Stimulated activated effector memory CD8-positive, alpha-beta T cell treated with anti-CD3 and anti-CD28 coated beads, Interleukin-12 subunit alpha, Interleukin-12 subunit beta, amount 100 ng/mL, for 72 hours (primary cell): ENCODE data around the gene CELA2A.
"Not testable (repeated sequence)": the region's sequence is repeated elsewhere in the genome, so short reads cannot be mapped to it uniquely, and the experiment has no call there.

Experiments used
- ATAC-seq: fragments of 150-1000 bp; cut with Tn5 transposase; 2 replicates; pipeline ENCODE4 v1.10.0; 2021
- DNase-seq, 2 donors: peaks; one replicate each; pipeline ENCODE4 v3.0.0; 2021 to 2022; ENCODE audit warnings: low spot score in 2 of 2
- H3K27ac Mint-ChIP-seq: one replicate; pipeline ENCODE4 v1.8.0; 2022; ENCODE audit warnings: mild to moderate bottlenecking, mixed read lengths
- H3K36me3 Mint-ChIP-seq: one replicate; pipeline ENCODE4 v1.8.0; 2022; ENCODE audit warnings: mild to moderate bottlenecking, mixed read lengths
- H3K4me1 Mint-ChIP-seq: one replicate; pipeline ENCODE4 v1.8.0; 2022; ENCODE audit warnings: mixed read lengths
- H3K4me3 Mint-ChIP-seq: one replicate; pipeline ENCODE4 v1.8.0; 2022; ENCODE audit warnings: mild to moderate bottlenecking, mixed read lengths
- H3K9me3 Mint-ChIP-seq: one replicate; pipeline ENCODE4 v1.8.0; 2022; ENCODE audit warnings: mixed read lengths

Gene CELA2A

GRCh38 chr1:15466955-15467625, 10.6 kb downstream of the CELA2A start:
- H3K4me3 Mint-ChIP-seq, DNase-seq, ATAC-seq, H3K27ac Mint-ChIP-seq, H3K36me3 Mint-ChIP-seq, H3K4me1 Mint-ChIP-seq, H3K9me3 Mint-ChIP-seq: not testable (repeated sequence)

GRCh38 chr1:15468145-15468544, 11.6 kb downstream of the CELA2A start:
- H3K27ac Mint-ChIP-seq = no peak overlapping the region
- no peaks in the 10 kb centered on the region for H3K36me3 Mint-ChIP-seq
- no peaks in the 10 kb centered on the region for H3K9me3 Mint-ChIP-seq
- DNase-seq = no peak
- H3K4me1 Mint-ChIP-seq = no peaks in the 10 kb centered on the region
- no peak for ATAC-seq
- no peak overlapping the region for H3K4me3 Mint-ChIP-seq

GRCh38 chr1:15469361-15469760, 12.8 kb downstream of the CELA2A start:
- Mint-ChIP-seq H3K9me3 (no peaks in the 10 kb centered on the region), H3K4me3 (no peak overlapping the region), H3K36me3 (no peaks in the 10 kb centered on the region), H3K4me1 (no peaks in the 10 kb centered on the region), H3K27ac (no peak overlapping the region)
- ATAC-seq (no peak), DNase-seq (no peak)

DNA sequence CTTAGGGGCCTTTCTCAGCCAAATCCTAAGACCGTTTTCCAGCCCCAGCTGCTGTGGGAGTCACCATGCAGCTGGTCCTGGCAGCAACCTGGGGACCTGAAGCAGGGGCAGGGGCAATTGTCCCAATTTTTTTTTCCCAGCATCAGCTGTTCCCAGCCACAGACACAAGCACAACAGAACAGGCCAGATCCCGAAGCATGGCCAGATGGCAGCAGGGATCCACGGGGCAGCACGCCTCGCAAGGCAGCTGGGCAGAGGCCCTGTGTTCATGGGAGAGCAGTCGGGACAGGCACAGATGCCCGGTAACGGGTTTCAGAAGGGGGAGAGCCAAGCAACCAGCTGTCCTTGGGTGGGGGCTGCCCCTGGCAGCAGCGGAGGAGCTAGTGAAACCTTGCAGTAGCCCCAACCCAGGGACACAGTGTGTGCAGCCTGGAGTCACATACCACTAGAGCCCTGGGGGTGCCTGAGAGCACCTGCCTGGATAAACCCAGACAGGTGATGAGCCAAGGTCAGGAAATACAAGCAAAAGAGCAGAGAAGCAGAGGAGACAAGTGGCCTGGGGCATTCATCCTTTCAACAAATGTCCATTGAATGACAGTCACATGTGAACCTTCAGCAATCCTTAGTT, 13.4 kb downstream of the CELA2A start:
- not testable (repeated sequence) for ATAC-seq, DNase-seq, H3K36me3 Mint-ChIP-seq, H3K4me1 Mint-ChIP-seq, H3K27ac Mint-ChIP-seq, H3K9me3 Mint-ChIP-seq, H3K4me3 Mint-ChIP-seq

GRCh38 chr1:15471067-15471466, 14.5 kb downstream of the CELA2A start:
- not testable (repeated sequence) for H3K9me3 Mint-ChIP-seq, H3K4me3 Mint-ChIP-seq, ATAC-seq, DNase-seq, H3K4me1 Mint-ChIP-seq, H3K36me3 Mint-ChIP-seq, H3K27ac Mint-ChIP-seq

GRCh38 chr1:15471723-15472122, 15.2 kb downstream of the CELA2A start:
- not testable (repeated sequence) for ATAC-seq, H3K36me3 Mint-ChIP-seq, H3K27ac Mint-ChIP-seq, H3K9me3 Mint-ChIP-seq, DNase-seq, H3K4me1 Mint-ChIP-seq, H3K4me3 Mint-ChIP-seq

DNA sequence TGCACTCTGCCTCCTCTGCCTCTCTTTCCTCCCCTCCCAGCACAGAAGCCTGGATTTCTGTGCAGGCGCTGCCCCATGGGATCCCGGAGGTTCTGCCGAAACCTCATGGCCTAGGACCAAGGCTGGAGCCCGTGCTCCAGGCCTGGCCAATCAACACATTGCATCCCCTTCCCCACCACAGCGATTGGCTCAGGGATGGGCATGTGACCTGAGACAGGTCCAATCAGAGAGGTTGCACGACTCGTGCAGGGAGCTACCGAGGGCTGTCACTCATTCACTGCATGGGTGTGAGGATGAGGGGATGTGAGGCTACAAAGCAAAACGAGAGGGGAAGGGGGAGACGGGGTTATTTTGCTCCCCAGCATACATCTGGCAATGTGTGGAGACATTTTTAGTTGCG, 16.1 kb downstream of the CELA2A start:
- H3K36me3 Mint-ChIP-seq = no peaks in the 10 kb centered on the region
- ATAC-seq (no peak), DNase-seq (no peak)
- no peak overlapping the region for H3K4me3 Mint-ChIP-seq
- H3K9me3 Mint-ChIP-seq = no peaks in the 10 kb centered on the region
- H3K4me1 Mint-ChIP-seq = no peaks in the 10 kb centered on the region
- H3K27ac Mint-ChIP-seq = no peak overlapping the region

- no peak within 1 kb of the TSS for H3K27ac Mint-ChIP-seq
- ATAC-seq = no peak
- no peaks in the 10 kb centered on the region for H3K36me3 Mint-ChIP-seq
- H3K4me3 Mint-ChIP-seq = no peak within 1 kb of the TSS
- no peak for DNase-seq
- H3K4me1 Mint-ChIP-seq = no peaks in the 10 kb centered on the region
- no peaks in the 10 kb centered on the region for H3K9me3 Mint-ChIP-seq
Measured at GRCh38 chr1:15475752-15476314, 19.3 kb downstream of the CELA2A start, which contains the start of gene CELA2B. CELA2B (plus strand) TSS chr1:15476104; CDS start chr1:15476126, 22 bp downstream.

DNA sequence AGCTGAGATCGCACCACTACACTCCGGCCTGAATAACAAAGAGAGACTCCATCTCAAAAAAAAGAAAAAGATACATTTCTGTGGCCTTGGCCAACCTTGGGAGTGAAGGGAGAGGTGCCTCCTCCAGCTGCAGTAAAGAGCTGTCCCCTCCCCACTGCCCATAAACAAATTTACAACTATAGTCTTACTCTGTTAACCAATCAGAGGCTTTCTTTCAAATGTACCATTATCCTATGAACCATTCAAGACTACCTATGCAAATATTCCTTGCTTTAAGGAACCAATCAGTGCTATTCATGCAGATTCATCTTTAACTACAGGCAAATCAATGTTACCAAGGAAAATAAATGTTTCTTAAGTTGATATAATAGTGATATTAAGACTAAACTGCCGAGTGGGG, 20.4 kb downstream of the CELA2A start:
- no peak for ATAC-seq
- no peak overlapping the region for H3K27ac Mint-ChIP-seq
- DNase-seq = no peak
- no peaks in the 10 kb centered on the region for H3K36me3 Mint-ChIP-seq
- H3K4me3 Mint-ChIP-seq = no peak overlapping the region
- no peaks in the 10 kb centered on the region for H3K9me3 Mint-ChIP-seq
- H3K4me1 Mint-ChIP-seq = no peaks in the 10 kb centered on the region

DNA sequence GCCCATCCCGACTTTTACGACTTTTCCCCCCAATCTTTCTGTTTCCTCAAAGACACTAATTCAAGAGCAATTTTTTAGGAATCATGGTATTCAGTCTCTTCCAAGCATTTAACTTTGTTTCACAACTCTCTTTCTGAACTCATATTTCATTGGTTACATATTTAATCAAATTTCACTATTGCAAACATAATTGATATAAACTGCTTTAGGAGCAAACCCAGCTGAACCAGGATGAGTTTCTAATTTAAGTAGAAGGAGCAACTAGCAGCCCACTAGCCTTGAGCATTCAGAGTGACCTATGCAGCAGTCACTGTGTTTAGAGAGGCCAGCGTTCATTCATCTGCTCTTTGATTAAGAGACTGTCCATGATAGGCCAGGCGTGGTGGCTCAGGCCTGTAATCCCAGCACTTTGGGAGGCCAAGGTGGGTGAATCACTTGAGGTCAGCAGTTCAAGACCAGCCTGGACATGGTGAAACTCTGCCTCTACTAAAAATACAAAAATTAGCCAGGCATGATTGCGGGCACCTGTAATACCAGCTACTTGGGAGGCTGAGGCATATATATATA, 21.2 kb downstream of the CELA2A start:
- Mint-ChIP-seq H3K4me3 (no peak overlapping the region), H3K27ac (no peak overlapping the region), H3K9me3 (no peaks in the 10 kb centered on the region), H3K36me3 (no peaks in the 10 kb centered on the region), H3K4me1 (no peaks in the 10 kb centered on the region)
- DNase-seq (no peak), ATAC-seq (no peak)

GRCh38 chr1:15479654-15480347, 23.3 kb downstream of the CELA2A start:
- H3K4me3 Mint-ChIP-seq = no peak overlapping the region
- H3K27ac Mint-ChIP-seq = no peak overlapping the region
- H3K36me3 Mint-ChIP-seq = no peaks in the 10 kb centered on the region
- H3K4me1 Mint-ChIP-seq = no peaks in the 10 kb centered on the region
- H3K9me3 Mint-ChIP-seq = no peaks in the 10 kb centered on the region
- ATAC-seq = no peak
- DNase-seq = no peak

DNA sequence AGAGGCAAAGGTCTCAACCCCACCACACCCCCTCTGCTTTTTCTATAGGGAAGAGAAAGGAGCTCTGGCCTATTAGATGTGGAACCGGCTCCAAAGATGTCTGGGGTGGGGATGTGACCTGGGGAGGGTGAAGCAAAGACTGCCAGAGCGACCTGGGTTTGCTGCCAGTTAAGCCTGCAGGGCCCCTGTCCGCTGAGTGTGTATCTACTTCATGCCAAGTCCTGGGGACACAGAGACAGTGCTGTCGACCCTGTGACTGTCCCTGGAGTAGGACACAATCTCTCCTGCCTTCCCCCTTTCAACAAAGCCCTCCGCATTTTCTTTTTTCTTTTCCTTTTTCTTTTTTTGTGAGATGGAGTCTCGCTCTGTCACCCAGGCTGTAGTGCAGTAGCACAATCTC, 25.9 kb downstream of the CELA2A start:
- ATAC-seq, H3K36me3 Mint-ChIP-seq, H3K4me3 Mint-ChIP-seq, H3K4me1 Mint-ChIP-seq, H3K9me3 Mint-ChIP-seq, DNase-seq, H3K27ac Mint-ChIP-seq: not testable (repeated sequence)

- H3K36me3 Mint-ChIP-seq, H3K4me3 Mint-ChIP-seq, H3K27ac Mint-ChIP-seq, H3K9me3 Mint-ChIP-seq, DNase-seq, ATAC-seq, H3K4me1 Mint-ChIP-seq: not testable (repeated sequence)
Measured at GRCh38 chr1:15482983-15483543, 26.5 kb downstream of the CELA2A start.

- Mint-ChIP-seq H3K27ac (no peak overlapping the region), H3K4me1 (no peaks in the 10 kb centered on the region)
- no peak for ATAC-seq
Measured at GRCh38 chr1:15483971-15484370, 27.4 kb downstream of the CELA2A start.

DNA sequence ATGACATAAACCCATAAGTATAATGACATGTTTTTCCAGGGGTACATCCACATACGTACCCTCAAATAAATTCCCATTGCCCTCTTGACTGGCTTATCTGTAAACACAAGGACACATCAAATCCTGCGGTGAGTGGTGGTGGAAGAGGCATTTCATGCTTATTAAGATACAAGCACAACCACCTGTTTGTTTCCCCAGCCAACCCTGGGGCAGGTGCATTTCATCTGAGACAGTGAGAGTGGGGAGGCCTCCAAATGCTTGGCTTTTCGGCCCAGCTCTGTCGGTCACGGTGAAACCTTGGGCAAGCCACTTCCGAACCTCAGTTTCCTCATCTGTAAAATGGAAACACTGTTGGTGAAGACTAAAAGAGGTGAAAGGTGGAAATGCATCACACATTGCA, 27.9 kb downstream of the CELA2A start:
- not testable (repeated sequence) for H3K4me3 Mint-ChIP-seq, ATAC-seq, H3K9me3 Mint-ChIP-seq, H3K4me1 Mint-ChIP-seq, H3K27ac Mint-ChIP-seq, H3K36me3 Mint-ChIP-seq, DNase-seq

More at GRCh38 chr1:15483971-15484370, 27.4 kb downstream of the CELA2A start:
- Mint-ChIP-seq H3K36me3 (peaks cover 5% of the 10 kb centered on the region), H3K4me3 (no peak overlapping the region), H3K9me3 (no peaks in the 10 kb centered on the region)
- no peak for DNase-seq
